ENCODE results near the gene GAS7.
"Not testable (repeated sequence)": the region's sequence is repeated elsewhere in the genome, so short reads cannot be mapped to it uniquely, and the experiment has no call there.

Gene GAS7

DNA sequence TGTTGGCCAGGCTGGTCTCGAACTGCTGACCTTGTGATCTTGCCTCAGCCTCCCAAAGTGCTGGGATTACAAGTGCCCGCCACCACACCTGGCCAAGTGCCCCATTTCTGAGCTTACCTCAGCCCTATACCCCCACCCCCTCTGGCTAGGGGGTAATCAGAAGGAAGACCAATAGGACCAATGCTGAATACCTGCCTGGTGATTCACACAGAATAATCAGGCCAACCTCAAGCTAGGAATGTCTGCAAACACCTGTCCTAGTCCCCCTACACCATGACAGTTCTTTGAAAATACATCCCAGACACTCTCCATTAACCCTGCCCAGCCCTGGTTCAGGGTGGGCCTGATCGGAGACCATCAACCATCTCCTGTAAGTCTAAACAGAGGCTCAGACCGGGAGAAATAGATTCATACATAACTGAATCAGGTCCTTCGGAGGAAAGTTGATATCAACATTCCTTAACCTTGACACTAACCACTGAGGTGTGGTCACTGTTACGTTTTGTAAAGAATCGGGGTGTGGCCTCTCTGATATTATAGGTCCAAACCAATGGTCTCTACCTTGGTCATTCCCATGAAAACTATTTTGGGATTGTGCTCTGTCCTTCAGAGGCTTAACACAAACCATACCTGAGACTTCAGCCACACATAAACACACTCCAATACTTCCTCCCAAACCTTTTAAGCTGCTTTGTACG lies 130.8 kb downstream of the GAS7 start:
- no peak for DNase-seq

GRCh38 chr17:10064536-10064935 lies 133.9 kb downstream of the GAS7 start:
- no peak for DNase-seq

DNA sequence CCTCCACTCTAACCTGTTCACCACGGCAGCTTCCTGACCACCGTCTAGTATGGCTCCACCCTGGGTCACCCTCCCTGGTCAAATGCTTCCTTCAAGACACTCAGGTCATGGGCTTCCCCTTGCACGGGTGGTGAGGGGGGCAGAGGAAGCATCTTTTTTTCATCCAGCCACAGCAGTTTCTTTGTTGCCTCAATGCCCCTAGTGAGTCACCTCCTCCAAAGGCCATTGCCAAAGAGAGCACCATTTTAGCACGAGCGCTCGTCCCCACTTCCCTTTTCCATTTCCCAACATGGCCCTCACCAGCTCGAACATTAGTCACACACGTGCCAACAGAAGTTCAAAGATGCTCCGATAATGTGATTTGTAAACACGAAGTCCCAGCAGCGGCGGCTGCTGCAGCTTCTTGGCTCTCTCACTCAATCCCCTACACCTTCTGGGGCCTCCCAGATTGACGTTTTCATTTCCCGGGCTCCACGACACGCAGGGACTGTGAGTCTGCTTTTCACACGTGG lies 134.6 kb downstream of the GAS7 start:
- DNase-seq: no peak

DNA sequence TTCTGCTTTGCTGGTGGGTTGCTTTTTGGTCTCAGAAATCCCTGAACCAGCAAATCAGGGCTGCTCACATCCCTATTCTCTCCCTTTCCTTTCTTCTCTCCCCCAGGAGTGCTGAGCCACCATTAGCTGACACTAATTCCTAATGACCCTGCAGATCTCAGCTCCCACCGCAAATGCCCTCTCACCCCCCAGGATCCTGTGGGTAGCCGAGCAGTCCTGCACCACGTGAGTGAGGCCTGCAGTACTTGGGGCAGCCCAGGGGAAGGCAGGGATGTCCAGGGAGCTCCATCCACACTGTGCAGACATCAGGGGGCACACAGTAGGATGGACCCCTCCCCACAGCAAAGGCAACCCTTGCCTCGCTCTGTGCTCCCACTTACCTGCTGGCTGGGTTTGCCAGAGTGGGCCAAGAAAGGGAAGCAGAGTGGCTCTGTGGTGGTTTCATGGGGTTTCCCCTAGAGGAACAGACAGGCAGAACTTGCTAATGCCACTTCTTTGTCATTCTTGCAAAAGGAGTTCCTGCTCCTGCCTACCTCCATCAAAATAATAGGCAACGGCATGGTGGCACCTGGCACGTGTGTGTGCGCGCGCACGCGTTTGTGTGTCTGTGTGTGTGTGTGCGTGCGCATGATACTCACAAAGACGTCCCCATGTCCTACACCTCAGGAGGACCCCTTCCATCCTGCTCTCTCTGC lies 135.6 kb downstream of the GAS7 start:
- DNase-seq: no peak

DNA sequence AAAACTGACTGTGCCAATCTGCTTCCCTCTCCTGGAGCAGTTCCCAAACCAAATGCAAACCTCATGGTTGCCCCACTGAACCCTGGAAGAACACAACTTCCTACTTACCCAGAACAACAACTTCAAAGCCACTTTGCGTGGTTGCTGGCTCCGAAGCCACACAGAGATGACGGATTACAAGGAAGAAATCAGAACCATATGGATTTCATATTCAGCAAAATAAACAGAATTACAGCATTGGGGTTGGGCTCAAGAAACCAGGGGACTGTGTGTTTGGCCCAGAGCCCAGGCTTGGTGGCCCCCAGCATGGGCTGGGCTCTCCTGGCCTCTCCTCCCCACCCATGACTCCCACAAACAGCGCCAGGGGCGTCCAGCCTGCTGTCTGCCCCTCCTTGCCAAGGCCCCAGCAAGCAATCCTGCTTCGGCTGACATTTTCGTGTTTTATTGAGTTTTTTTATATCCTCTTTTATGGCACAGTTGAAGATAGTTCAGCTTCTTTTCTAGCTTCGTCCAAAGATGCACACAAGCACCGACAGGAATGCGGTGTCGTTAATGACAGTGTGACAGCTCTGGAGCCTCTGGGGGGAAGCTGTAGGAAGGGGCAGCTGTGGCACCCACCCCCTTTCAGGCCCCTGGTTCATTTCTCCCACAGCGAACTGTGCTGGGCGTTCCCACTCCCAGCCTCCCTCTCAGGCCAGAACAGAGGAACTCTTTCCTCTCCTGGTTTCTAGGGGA lies 137.1 kb downstream of the GAS7 start:
- DNase-seq: no peak

DNA sequence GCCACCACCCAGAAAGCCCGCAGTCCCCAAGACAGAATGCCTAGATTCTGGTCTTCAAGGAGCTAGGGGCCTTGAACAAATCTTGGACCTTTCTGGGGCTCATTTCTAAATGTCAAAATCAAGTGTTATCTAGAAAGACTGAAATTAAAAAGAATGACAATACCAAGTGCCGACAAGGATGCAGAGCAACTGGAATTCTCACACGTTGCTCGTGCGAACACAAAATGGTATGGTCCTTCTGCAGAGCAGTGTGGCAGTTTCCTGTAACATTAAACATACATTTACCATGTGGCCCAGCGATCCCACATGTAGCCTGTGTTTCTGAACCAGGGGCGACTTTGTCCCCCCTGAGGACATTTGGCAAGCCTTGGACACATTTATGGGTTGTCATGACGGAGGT lies 137.9 kb downstream of the GAS7 start:
- no peak for DNase-seq

DNA sequence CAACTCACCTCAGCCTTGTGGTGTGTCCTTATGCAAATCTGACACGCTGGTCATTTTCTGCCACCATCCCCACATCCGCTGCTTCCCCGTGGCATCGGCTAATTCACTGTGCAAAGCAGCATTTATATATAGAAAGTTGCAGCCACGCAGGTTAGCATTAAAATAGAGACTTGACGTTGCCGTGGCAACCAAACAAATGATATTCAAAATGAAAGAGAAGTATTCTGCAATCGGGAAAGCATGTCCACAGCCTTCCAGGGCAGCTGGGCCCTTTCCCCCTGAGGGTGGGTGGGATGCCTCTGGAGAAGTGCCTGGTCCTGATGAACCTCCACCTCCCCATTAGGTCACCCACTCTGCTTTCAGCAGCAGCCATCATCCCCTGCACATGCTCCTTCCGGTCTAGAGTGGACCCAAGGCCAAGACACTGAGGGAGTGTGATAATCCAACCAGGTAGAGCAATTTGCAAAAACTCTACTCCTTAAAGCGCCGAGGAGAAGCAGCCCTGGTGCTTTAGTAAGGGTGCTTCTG lies 138.7 kb downstream of the GAS7 start:
- DNase-seq: no peak

- DNase-seq: no peak
Observed at GRCh38 chr17:10058921-10059683, 139.3 kb downstream of the GAS7 start.

DNA sequence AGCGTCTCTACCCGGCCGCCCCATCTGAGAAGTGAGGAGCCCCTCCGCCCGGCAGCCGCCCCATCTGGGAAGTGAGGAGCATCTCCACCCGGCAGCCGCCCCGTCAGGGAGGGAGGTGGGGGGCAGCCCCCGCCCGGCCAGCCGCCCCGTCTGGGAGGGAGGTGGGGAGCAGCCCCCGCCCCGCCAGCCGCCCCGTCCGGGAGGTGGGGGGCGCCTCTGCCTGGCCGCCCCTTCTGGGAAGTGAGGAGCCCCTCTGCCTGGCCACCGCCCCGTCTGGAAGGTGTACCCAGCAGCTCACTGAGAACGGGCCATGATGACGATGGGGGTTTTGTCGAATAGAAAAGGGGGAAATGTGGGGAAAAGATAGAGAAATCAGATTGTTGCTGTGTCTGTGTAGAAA lies 140.9 kb downstream of the GAS7 start:
- not testable (repeated sequence) for DNase-seq

GRCh38 chr17:10055262-10055975 lies 143.0 kb downstream of the GAS7 start:
- DNase-seq: no peak

DNA sequence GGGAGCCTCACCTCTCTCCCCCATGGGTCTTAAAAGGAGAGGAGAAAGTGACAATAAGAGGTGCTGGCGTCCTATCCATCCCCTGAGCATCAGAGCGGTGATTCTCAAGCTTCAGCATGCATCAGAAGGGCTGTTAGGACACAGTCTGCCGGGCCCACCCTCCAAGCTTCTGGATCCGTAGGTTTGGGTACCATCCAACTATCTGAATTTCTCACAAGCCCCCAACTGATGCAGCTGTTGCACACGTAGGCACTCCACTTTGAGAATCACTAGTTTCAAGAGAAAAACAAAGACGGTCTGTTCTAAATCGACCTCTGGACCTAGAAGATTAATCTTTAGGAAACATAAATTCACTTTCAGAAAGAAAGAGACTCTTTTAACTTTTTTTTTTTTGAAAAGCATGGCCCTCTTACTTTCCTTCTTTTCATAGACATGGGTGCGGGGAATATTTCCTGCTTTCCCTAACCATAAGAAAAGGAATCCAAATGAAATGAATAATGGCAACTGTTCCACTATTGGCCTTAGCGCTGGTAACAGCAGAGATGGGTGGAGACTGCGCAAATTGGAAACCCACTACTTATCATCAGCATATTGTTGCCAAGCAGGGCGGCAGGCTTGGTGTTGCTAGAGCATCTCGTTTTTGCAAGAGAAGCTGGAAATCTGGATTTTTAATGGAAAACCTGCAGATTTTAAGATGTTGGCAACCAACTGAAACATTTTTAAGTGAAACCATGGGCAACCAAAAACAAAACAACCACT lies 144.4 kb downstream of the GAS7 start:
- DNase-seq: no peak

- DNase-seq: no peak
Observed at GRCh38 chr17:10052106-10052813, 146.1 kb downstream of the GAS7 start.

DNA sequence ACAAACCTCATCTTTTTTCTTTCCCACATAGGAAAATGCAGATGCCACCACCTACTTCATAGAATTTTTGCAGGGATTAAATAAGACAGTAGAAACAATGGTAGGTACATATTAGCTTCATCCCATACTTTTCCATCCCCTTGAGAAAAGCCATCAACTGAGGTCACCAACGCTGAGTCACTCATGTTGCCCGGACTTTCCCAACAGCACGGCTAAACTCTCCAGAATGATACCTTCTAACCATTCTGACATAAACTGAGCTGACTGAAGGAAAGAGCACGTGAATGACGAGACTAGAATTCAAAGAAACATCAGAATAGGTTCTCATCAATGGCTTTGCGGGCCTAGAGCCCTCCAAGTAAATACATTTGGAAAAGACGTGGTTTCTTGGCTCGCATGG lies 147.3 kb downstream of the GAS7 start:
- no peak for DNase-seq

GRCh38 chr17:10050597-10051101 lies 147.8 kb downstream of the GAS7 start:
- DNase-seq: no peak

DNA sequence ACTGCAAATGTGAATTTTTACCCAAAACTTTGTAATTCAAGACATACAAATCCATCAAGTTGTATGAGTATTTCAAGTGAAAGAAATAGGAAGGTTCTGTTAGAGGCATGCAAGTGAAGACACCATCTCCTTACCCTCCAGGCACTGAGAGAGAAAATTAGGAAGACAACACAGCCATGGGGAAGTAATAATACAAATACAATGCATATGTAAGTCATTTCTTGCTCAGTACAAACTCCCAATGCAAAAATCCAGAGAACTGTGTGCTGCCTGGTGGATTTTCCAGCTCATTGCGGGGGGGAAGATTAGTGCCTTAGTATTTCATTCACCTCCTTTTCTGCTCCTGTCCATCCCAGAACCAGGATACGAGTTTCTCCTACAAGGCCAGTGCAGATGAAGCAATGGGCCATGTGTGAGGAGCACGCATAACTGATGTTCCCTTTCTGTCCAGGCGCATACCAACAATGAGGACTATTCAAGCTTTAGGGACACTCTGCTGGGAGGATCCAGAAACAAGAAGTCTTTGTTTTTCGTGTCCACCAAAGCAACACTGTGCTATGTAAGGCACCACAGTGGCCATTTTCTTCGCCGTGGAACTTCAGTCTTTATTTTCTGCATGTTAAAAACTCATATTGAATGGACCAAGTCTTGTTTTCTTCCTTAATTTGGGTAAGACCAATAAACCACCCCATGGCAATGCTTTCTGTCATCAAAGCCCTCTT lies 149.6 kb downstream of the GAS7 start:
- no peak for DNase-seq

- DNase-seq: no peak
Observed at GRCh38 chr17:10046786-10047785, 151.3 kb downstream of the GAS7 start.

DNA sequence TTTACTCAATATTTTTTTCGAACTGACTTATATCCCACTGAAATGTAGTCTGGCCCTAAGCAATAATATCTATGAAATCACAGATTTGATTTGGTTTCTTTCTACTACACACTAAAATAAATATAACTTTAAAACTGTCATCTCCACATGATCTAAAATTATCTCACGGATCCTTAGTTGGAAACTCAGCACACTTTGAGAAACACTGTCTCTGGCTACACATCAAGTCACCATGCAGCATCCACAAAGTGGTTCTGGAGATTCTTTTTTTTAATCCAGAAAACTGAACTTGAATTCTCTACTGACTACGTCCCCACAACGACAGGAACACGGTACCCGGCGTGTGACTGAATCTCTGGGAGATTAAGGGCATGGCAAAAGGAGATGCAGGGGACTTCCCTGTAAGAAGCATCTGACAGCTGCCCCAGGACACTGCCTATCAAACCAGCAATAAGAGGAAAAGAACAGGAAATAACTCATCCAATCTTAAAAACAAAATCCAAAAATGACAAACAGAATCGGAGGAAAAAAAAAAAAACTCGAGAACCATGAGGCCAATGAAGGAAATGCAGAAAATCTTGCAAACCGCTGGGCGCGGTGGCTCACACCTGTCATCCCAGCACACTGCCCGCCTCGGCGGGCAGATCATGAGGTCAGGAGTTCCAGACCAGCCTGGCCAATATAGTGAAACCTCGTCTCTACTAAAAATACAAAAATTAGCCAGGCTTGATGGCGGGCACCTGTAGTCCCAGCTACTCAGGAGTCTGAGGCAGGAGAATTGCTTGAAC lies 152.3 kb downstream of the GAS7 start:
- no peak for DNase-seq
